Spleen (tissue), 3 donors: Measurements from ENCODE around the gene PCDHGA9.

Source experiments
- POLR2A ChIP-seq, 3 donors: fragments of 450-650 bp; IDR thresholded peaks; one replicate each; pipeline ENCODE4 v1.5.1; 2017; ENCODE audit warnings: antibody characterized with exemption in 3 of 3, mild to moderate bottlenecking in 1 of 3
- POLR2AphosphoS5 ChIP-seq, 3 donors: sonication (generic); formaldehyde crosslinking; IDR thresholded peaks; one replicate each; pipeline ENCODE4 v1.5.1; 2017; ENCODE audit warnings: antibody characterized with exemption in 3 of 3

- TF ChIP-seq POLR2AphosphoS5 (IDR thresholded peaks at IDR 0.05) (no peak), POLR2A (IDR thresholded peaks at IDR 0.05) (no peak)
Measured at GRCh38 chr5:141422742-141423291, 20.2 kb downstream of the PCDHGA9 start.
